Astrocyte (in vitro differentiated cells and primary cell): ENCODE results near the gene MRPL28. TPM values are rescaled to one million over a fixed set of nuclear protein-coding genes. Genes with fewer than 3 reads are reported as not detected.

Source experiments
- DNase-seq: peaks from one replicate; pipeline ENCODE4 v3.0.0-alpha.2; 2010; ENCODE audit warnings: low read depth
- FAIRE-seq: peaks from 2 replicates; lab custom pipeline; 2011; peaks lifted over from hg19 to GRCh38; lab: Jason Lieb, UNC
- H2AFZ ChIP-seq: 2 replicates; pipeline ENCODE4 v1.6.0; 2012; ENCODE audit warnings: low read depth, low read length, inconsistent platforms
- H3K27ac ChIP-seq: 2 replicates; pipeline ENCODE4 v1.5.1; 2011; ENCODE audit warnings: low read depth, low read length, inconsistent platforms
- H3K27me3 ChIP-seq: 2 replicates; pipeline ENCODE4 v1.6.0; 2011; ENCODE audit warnings: low read length, inconsistent platforms; ENCODE audit not compliant: insufficient read depth
- H3K36me3 ChIP-seq: 2 replicates; pipeline ENCODE4 v1.5.1; 2011; ENCODE audit warnings: low read length, inconsistent platforms; ENCODE audit not compliant: insufficient read depth
- H3K4me1 ChIP-seq: 2 replicates; pipeline ENCODE4 v1.5.1; 2011; ENCODE audit warnings: low read length, inconsistent platforms; ENCODE audit not compliant: insufficient read depth
- H3K4me2 ChIP-seq: 2 replicates; pipeline ENCODE4 v1.6.0; 2012; ENCODE audit warnings: low read length, inconsistent platforms
- H3K4me3 ChIP-seq: 2 replicates; pipeline ENCODE4 v1.5.1; 2011; ENCODE audit warnings: low read depth, mild to moderate bottlenecking, low read length, inconsistent platforms; ENCODE audit not compliant: insufficient read depth
- H3K79me2 ChIP-seq: 2 replicates; pipeline ENCODE4 v1.6.0; 2012; ENCODE audit warnings: mild to moderate bottlenecking, low read length, inconsistent platforms; ENCODE audit not compliant: insufficient read depth
- H3K9ac ChIP-seq: 2 replicates; pipeline ENCODE4 v1.6.0; 2012; ENCODE audit warnings: mild to moderate bottlenecking, low read length, inconsistent platforms
- H3K9me3 ChIP-seq: 2 replicates; pipeline ENCODE4 v1.5.1; 2012; ENCODE audit warnings: low read depth, mild to moderate bottlenecking, low read length, inconsistent platforms; ENCODE audit not compliant: insufficient read depth
- H4K20me1 ChIP-seq: 2 replicates; pipeline ENCODE4 v1.6.0; 2012; ENCODE audit warnings: low read length, inconsistent platforms; ENCODE audit not compliant: insufficient read depth
- H3K27ac Mint-ChIP-seq: one replicate; pipeline ENCODE4 v1.8.0; 2021; ENCODE audit warnings: mild to moderate bottlenecking, mixed read lengths; ENCODE audit not compliant: unreplicated experiment
- H3K27me3 Mint-ChIP-seq: one replicate; pipeline ENCODE4 v1.8.0; 2021; ENCODE audit warnings: low read depth, mixed read lengths; ENCODE audit not compliant: unreplicated experiment
- H3K36me3 Mint-ChIP-seq: one replicate; pipeline ENCODE4 v1.8.0; 2021; ENCODE audit warnings: low read depth, mixed read lengths; ENCODE audit not compliant: unreplicated experiment
- H3K4me1 Mint-ChIP-seq: one replicate; pipeline ENCODE4 v1.8.0; 2021; ENCODE audit warnings: low read depth, mixed read lengths; ENCODE audit not compliant: unreplicated experiment
- H3K4me3 Mint-ChIP-seq: one replicate; pipeline ENCODE4 v1.8.0; 2021; ENCODE audit warnings: mild to moderate bottlenecking, moderate library complexity, mixed read lengths; ENCODE audit not compliant: unreplicated experiment
- H3K9me3 Mint-ChIP-seq: one replicate; pipeline ENCODE4 v1.8.0; 2021; ENCODE audit warnings: mild to moderate bottlenecking, mixed read lengths; ENCODE audit not compliant: unreplicated experiment
- EZH2 ChIP-seq: IDR thresholded peaks from 2 replicates; pipeline ENCODE4 v1.6.1; 2012; ENCODE audit warnings: mild to moderate bottlenecking, low read length, inconsistent platforms; ENCODE audit not compliant: insufficient read depth
- total RNA-seq: library from RNA; stranded (reverse); gene quantifications from 2 replicates; pipeline ENCODE4 v1.2.1, GENCODE V29; 2021
- TF ChIP-seq, protein P1 (sequence below): IDR thresholded peaks from 2 replicates; pipeline ENCODE4 v1.5.1; 2011; ENCODE audit warnings: low read depth, mild to moderate bottlenecking, inconsistent platforms, low read length, moderate library complexity; ENCODE audit not compliant: insufficient read depth

The MRPL28 gene
- total RNA-seq, 1 donor from 2014 or later, result 95.8 TPM

DNA sequence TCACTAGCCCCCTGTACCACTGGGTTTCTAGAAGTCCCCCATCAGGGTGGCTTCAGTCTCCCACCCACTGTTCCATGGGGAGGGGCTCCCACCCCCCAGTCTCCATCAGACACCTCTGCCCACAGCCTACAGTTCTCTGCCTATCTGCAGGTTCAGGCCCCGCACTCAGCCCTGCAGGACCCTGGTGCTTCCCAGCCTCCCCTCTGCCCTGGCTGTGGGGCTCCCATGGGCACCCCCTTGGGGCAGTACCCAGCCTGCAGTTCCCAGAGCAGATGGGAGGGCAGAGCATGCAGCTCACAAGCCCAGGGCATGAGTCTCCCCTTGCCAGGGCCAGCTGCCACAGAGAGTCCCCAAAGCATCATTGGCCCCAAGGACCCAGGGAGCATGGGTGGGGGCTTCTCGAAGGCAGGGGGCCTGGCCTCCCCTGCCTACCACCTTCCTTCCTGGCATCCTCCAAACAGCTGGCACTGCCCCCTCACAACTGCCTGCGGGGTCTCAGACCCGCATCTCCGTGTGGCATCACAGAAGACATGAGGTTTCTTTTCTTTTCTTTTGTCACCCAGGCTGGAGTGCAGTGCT is 2.8 kb upstream of the MRPL28 start:
- peaks cover 14% of the 10 kb centered on the region for H4K20me1 ChIP-seq
- Mint-ChIP-seq H3K4me1 (peaks cover 9% of the 10 kb centered on the region), H3K27ac (no peak overlapping the region), H3K4me3 (no peak overlapping the region), H3K36me3 (peaks cover 2% of the 10 kb centered on the region), H3K27me3 (no peaks in the 10 kb centered on the region), H3K9me3 (no peaks in the 10 kb centered on the region)
- H3K27me3 ChIP-seq, result no peaks in the 10 kb centered on the region
- H3K27ac ChIP-seq, result no peak overlapping the region
- H3K36me3 ChIP-seq, result no peaks in the 10 kb centered on the region
- H3K9me3 ChIP-seq, result no peaks in the 10 kb centered on the region
- H3K4me3 ChIP-seq, result no peak overlapping the region
- DNase-seq (no peak), FAIRE-seq (no peak)
- H2AFZ ChIP-seq, result no peak overlapping the region
- no peaks in the 10 kb centered on the region for H3K79me2 ChIP-seq
- H3K4me2 ChIP-seq, result no peak overlapping the region
- TF ChIP-seq, protein P1, sequence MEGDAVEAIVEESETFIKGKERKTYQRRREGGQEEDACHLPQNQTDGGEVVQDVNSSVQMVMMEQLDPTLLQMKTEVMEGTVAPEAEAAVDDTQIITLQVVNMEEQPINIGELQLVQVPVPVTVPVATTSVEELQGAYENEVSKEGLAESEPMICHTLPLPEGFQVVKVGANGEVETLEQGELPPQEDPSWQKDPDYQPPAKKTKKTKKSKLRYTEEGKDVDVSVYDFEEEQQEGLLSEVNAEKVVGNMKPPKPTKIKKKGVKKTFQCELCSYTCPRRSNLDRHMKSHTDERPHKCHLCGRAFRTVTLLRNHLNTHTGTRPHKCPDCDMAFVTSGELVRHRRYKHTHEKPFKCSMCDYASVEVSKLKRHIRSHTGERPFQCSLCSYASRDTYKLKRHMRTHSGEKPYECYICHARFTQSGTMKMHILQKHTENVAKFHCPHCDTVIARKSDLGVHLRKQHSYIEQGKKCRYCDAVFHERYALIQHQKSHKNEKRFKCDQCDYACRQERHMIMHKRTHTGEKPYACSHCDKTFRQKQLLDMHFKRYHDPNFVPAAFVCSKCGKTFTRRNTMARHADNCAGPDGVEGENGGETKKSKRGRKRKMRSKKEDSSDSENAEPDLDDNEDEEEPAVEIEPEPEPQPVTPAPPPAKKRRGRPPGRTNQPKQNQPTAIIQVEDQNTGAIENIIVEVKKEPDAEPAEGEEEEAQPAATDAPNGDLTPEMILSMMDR, result no peak
- TF ChIP-seq EZH2, result no peak
- peaks cover 8% of the 10 kb centered on the region for H3K4me1 ChIP-seq
- H3K9ac ChIP-seq, result no peak overlapping the region

DNA sequence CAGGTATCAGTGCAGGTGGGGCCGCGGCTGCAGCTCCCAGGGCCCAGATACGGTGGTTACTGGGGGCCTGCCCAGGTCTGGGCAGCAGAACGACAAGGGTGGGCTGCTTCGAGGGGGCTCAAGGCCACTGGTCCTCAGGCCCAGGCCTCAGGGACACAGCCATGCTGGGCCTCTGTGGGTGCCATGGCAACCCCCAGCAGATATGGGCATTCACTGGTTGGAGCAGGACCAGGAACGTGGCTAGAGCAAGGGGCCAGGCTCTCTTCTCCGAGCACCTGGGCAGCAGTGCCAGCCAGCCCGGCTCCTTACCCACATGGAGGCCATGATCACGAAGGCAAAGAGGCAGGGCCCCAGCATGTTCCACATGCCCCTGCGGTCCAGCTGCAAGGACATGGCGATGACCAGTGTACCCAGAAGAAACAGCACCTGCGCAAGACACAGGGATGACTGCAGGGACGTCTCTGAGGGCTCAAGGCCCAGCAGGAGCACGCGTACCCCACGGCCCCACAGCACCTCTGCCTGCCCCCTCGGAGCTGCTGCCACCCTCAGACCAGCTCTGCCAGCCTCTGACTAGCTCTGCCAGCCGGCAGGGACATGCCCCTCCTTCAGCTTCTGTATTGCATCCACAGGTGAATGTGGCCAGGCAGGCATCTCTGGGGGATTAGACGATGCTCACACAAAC is 2.1 kb upstream of the MRPL28 start:
- H3K9me3 ChIP-seq, result no peaks in the 10 kb centered on the region
- no peak overlapping the region for H3K4me3 ChIP-seq
- no peak for TF ChIP-seq EZH2
- TF ChIP-seq, protein P1, result no peak
- H3K4me2 ChIP-seq, result no peak overlapping the region
- no peaks in the 10 kb centered on the region for H3K36me3 ChIP-seq
- H3K27ac Mint-ChIP-seq, result no peak overlapping the region
- peaks cover 11% of the 10 kb centered on the region for H4K20me1 ChIP-seq
- no peaks in the 10 kb centered on the region for H3K79me2 ChIP-seq
- H3K9me3 Mint-ChIP-seq, result no peaks in the 10 kb centered on the region
- H3K27me3 Mint-ChIP-seq, result no peaks in the 10 kb centered on the region
- no peak overlapping the region for H2AFZ ChIP-seq
- H3K27ac ChIP-seq, result no peak overlapping the region
- no peaks in the 10 kb centered on the region for H3K27me3 ChIP-seq
- H3K4me1 Mint-ChIP-seq, result peaks cover 9% of the 10 kb centered on the region
- no peak overlapping the region for H3K9ac ChIP-seq
- peaks cover 2% of the 10 kb centered on the region for H3K36me3 Mint-ChIP-seq
- H3K4me3 Mint-ChIP-seq, result no peak overlapping the region
- DNase-seq, result no peak
- FAIRE-seq, result no peak
- H3K4me1 ChIP-seq, result peaks cover 8% of the 10 kb centered on the region
